ENCODE data around the gene RBMS3.

The RBMS3 gene

GRCh38 chr3:29475305-29475840 lies 194.5 kb downstream of the RBMS3 start:
- Histone ChIP-seq H3K27ac (ENCODE audit: low read length) (no peak overlapping the region), H3K4me1 (ENCODE audit: control insufficient read depth, insufficient read depth, low read length) (no peaks in the 10 kb centered on the region; the same call in 1 of the 2 replicates), H3K4me3 (ENCODE audit: low read length) (no peak overlapping the region), H3K27me3 (ENCODE audit: control insufficient read depth, insufficient read depth, low read length) (no peaks in the 10 kb centered on the region), H3K9me3 (ENCODE audit: control insufficient read depth, insufficient read depth, low read length) (no peaks in the 10 kb centered on the region), H3K36me3 (ENCODE audit: control insufficient read depth, insufficient read depth, low read length) (no peaks in the 10 kb centered on the region)
- WGBS (ENCODE audit: insufficient coverage, insufficient read length) = no CpG with 5 or more reads among the region's 9 CpGs
- no peak for DNase-seq (ENCODE audit: low read depth, low spot score)

- H3K27ac ChIP-seq (ENCODE audit: low read length) = no peak overlapping the region
- no peaks in the 10 kb centered on the region for H3K27me3 ChIP-seq (ENCODE audit: control insufficient read depth, insufficient read depth, low read length)
- no peak overlapping the region for H3K4me3 ChIP-seq (ENCODE audit: low read length)
- H3K9me3 ChIP-seq (ENCODE audit: control insufficient read depth, insufficient read depth, low read length) = no peaks in the 10 kb centered on the region
- H3K4me1 ChIP-seq (ENCODE audit: control insufficient read depth, insufficient read depth, low read length) = no peaks in the 10 kb centered on the region; the same call in 1 of the 2 replicates
- no peaks in the 10 kb centered on the region for H3K36me3 ChIP-seq (ENCODE audit: control insufficient read depth, insufficient read depth, low read length)
- peak; percentile 82 for DNase-seq (ENCODE audit: low read depth, low spot score)
Measured at GRCh38 chr3:29475854-29476253, 195.0 kb downstream of the RBMS3 start.

DNA sequence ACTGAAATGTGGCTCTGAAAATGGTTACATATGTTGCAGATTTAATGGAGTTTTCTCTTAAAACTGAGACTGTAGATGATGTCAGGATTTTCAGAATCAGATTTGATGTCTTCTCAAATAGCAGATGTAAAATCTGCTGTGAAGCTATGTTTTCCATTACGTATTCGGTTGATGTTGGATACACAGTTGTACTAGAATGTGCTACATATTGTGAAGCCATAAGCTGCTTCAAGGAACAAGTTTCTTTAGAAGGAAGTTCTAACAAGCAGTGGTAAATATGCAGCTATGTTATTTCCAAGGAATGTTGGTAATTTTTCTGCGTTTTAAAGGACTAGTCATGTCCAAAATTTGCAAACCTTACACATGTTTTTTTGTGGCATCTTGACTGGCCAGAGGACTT lies 197.7 kb downstream of the RBMS3 start:
- no peaks in the 10 kb centered on the region for H3K27me3 ChIP-seq (ENCODE audit: control insufficient read depth, insufficient read depth, low read length)
- no peak for DNase-seq (ENCODE audit: low read depth, low spot score)
- H3K4me1 ChIP-seq (ENCODE audit: control insufficient read depth, insufficient read depth, low read length) = no peaks in the 10 kb centered on the region; the same call in 1 of the 2 replicates
- H3K4me3 ChIP-seq (ENCODE audit: low read length) = no peak overlapping the region
- no peaks in the 10 kb centered on the region for H3K36me3 ChIP-seq (ENCODE audit: control insufficient read depth, insufficient read depth, low read length)
- no CpG with 5 or more reads among the region's 3 CpGs for WGBS (ENCODE audit: insufficient coverage, insufficient read length)
- H3K27ac ChIP-seq (ENCODE audit: low read length) = no peak overlapping the region
- no peaks in the 10 kb centered on the region for H3K9me3 ChIP-seq (ENCODE audit: control insufficient read depth, insufficient read depth, low read length)

- H3K36me3 ChIP-seq (ENCODE audit: control insufficient read depth, insufficient read depth, low read length) = no peaks in the 10 kb centered on the region
- H3K9me3 ChIP-seq (ENCODE audit: control insufficient read depth, insufficient read depth, low read length) = no peaks in the 10 kb centered on the region
- WGBS (ENCODE audit: insufficient coverage, insufficient read length) = no CpG with 5 or more reads among the region's 1 CpG
- H3K4me3 ChIP-seq (ENCODE audit: low read length) = no peak overlapping the region
- H3K27me3 ChIP-seq (ENCODE audit: control insufficient read depth, insufficient read depth, low read length) = no peaks in the 10 kb centered on the region
- no peak overlapping the region for H3K27ac ChIP-seq (ENCODE audit: low read length)
- no peaks in the 10 kb centered on the region for H3K4me1 ChIP-seq (ENCODE audit: control insufficient read depth, insufficient read depth, low read length)
- no peak for DNase-seq (ENCODE audit: low read depth, low spot score)
Measured at GRCh38 chr3:29481249-29481648, 200.4 kb downstream of the RBMS3 start.

- Histone ChIP-seq H3K36me3 (ENCODE audit: control insufficient read depth, insufficient read depth, low read length) (no peaks in the 10 kb centered on the region), H3K4me3 (ENCODE audit: low read length) (no peak overlapping the region), H3K27ac (ENCODE audit: low read length) (no peak overlapping the region), H3K27me3 (ENCODE audit: control insufficient read depth, insufficient read depth, low read length) (no peaks in the 10 kb centered on the region), H3K4me1 (ENCODE audit: control insufficient read depth, insufficient read depth, low read length) (no peaks in the 10 kb centered on the region), H3K9me3 (ENCODE audit: control insufficient read depth, insufficient read depth, low read length) (no peaks in the 10 kb centered on the region)
- DNase-seq (ENCODE audit: low read depth, low spot score) = no peak
- no CpG with 5 or more reads among the region's 3 CpGs for WGBS (ENCODE audit: insufficient coverage, insufficient read length)
Measured at GRCh38 chr3:29481969-29482767, 201.3 kb downstream of the RBMS3 start.

GRCh38 chr3:29484633-29485032 lies 203.8 kb downstream of the RBMS3 start:
- H3K4me3 ChIP-seq (ENCODE audit: low read length) = no peak overlapping the region
- no peak overlapping the region for H3K27ac ChIP-seq (ENCODE audit: low read length)
- no CpG with 5 or more reads among the region's 2 CpGs for WGBS (ENCODE audit: insufficient coverage, insufficient read length)
- H3K9me3 ChIP-seq (ENCODE audit: control insufficient read depth, insufficient read depth, low read length) = no peaks in the 10 kb centered on the region
- H3K36me3 ChIP-seq (ENCODE audit: control insufficient read depth, insufficient read depth, low read length) = no peaks in the 10 kb centered on the region
- H3K4me1 ChIP-seq (ENCODE audit: control insufficient read depth, insufficient read depth, low read length) = no peaks in the 10 kb centered on the region
- H3K27me3 ChIP-seq (ENCODE audit: control insufficient read depth, insufficient read depth, low read length) = no peaks in the 10 kb centered on the region
- no peak for DNase-seq (ENCODE audit: low read depth, low spot score)

DNA sequence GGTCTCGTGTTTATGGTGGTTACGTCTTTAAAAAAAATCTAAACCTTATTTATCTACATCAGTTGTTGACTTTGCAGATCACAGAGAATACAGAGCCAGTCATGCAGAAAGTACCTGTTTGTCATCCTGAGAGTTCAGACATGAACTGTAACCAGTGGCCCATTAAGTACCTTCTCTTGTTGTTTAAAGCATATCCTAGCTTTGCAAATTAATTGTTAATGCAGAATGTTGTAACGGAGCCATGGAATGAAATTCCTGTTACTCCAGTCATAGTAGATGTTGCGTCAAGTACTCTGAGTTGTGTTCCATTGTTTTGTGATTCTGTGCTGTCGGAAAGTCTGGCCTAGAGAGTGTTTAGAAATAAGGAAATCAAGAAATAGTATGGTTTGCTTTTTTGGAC lies 205.2 kb downstream of the RBMS3 start:
- Histone ChIP-seq H3K9me3 (ENCODE audit: control insufficient read depth, insufficient read depth, low read length) (no peaks in the 10 kb centered on the region), H3K27ac (ENCODE audit: low read length) (no peak overlapping the region), H3K27me3 (ENCODE audit: control insufficient read depth, insufficient read depth, low read length) (no peaks in the 10 kb centered on the region), H3K4me3 (ENCODE audit: low read length) (no peak overlapping the region), H3K4me1 (ENCODE audit: control insufficient read depth, insufficient read depth, low read length) (no peaks in the 10 kb centered on the region), H3K36me3 (ENCODE audit: control insufficient read depth, insufficient read depth, low read length) (no peaks in the 10 kb centered on the region)
- WGBS (ENCODE audit: insufficient coverage, insufficient read length) = no CpG with 5 or more reads among the region's 5 CpGs
- DNase-seq (ENCODE audit: low read depth, low spot score) = no peak

DNA sequence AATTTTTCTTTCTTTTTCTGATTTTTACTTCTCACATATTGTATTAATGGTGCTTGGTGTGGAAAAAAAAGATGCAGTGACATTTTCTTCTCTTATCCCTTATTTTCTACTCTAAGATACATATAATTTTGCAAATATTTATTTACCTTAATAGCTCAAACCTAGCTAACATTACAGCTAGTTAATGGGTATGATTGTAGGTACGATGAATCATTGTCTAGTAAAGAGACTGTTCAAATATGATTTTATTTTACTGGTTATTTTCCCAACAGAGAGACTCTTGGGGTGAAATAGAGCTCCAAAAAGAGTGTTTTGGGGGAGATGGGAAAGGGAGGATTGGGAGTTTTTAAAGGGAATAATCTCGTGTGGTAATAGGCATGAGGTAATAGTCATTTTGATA lies 206.0 kb downstream of the RBMS3 start:
- 100% methylated on average over 1 of the region's 2 CpGs for WGBS (ENCODE audit: insufficient coverage, insufficient read length)
- H3K4me3 ChIP-seq (ENCODE audit: low read length) = no peak overlapping the region
- no peaks in the 10 kb centered on the region for H3K9me3 ChIP-seq (ENCODE audit: control insufficient read depth, insufficient read depth, low read length)
- no peaks in the 10 kb centered on the region for H3K4me1 ChIP-seq (ENCODE audit: control insufficient read depth, insufficient read depth, low read length)
- H3K36me3 ChIP-seq (ENCODE audit: control insufficient read depth, insufficient read depth, low read length) = no peaks in the 10 kb centered on the region
- no peaks in the 10 kb centered on the region for H3K27me3 ChIP-seq (ENCODE audit: control insufficient read depth, insufficient read depth, low read length)
- DNase-seq (ENCODE audit: low read depth, low spot score) = no peak
- H3K27ac ChIP-seq (ENCODE audit: low read length) = no peak overlapping the region

GRCh38 chr3:29488922-29489321 lies 208.1 kb downstream of the RBMS3 start:
- DNase-seq (ENCODE audit: low read depth, low spot score) = no peak
- no CpG with 5 or more reads among the region's 1 CpG for WGBS (ENCODE audit: insufficient coverage, insufficient read length)
- Histone ChIP-seq H3K4me1 (ENCODE audit: control insufficient read depth, insufficient read depth, low read length) (no peaks in the 10 kb centered on the region), H3K27ac (ENCODE audit: low read length) (no peak overlapping the region), H3K4me3 (ENCODE audit: low read length) (no peak overlapping the region), H3K9me3 (ENCODE audit: control insufficient read depth, insufficient read depth, low read length) (no peaks in the 10 kb centered on the region), H3K36me3 (ENCODE audit: control insufficient read depth, insufficient read depth, low read length) (no peaks in the 10 kb centered on the region), H3K27me3 (ENCODE audit: control insufficient read depth, insufficient read depth, low read length) (no peaks in the 10 kb centered on the region)

DNA sequence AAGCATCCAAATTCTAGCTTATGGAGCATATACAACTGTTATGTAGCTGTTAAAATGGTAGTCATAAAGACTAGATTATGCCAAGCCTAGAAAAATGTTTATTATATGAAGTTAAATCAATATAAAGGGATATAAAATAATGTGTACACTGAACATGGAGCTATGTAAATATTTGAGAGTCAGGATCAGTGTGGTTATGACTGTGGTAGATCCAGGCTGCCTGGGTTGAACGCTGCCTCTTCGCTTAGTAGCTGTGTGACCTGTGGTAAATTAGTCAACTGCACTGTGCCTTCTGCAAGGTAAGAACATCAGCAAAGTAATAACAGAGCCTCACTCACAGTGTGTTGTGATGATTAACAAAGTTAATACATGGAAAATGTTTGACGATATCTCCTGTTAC lies 212.2 kb downstream of the RBMS3 start:
- Histone ChIP-seq H3K36me3 (ENCODE audit: control insufficient read depth, insufficient read depth, low read length) (no peaks in the 10 kb centered on the region), H3K27me3 (ENCODE audit: control insufficient read depth, insufficient read depth, low read length) (no peaks in the 10 kb centered on the region), H3K4me1 (ENCODE audit: control insufficient read depth, insufficient read depth, low read length) (no peaks in the 10 kb centered on the region), H3K9me3 (ENCODE audit: control insufficient read depth, insufficient read depth, low read length) (no peaks in the 10 kb centered on the region), H3K4me3 (ENCODE audit: low read length) (no peak overlapping the region), H3K27ac (ENCODE audit: low read length) (no peak overlapping the region)
- no CpG with 5 or more reads among the region's 3 CpGs for WGBS (ENCODE audit: insufficient coverage, insufficient read length)
- no peak for DNase-seq (ENCODE audit: low read depth, low spot score)

All from iPS DF 6.9 (cell line).